SK-N-SH (cell line): ENCODE results near the gene GART. TPM values are rescaled to one million over a fixed set of nuclear protein-coding genes. Genes with fewer than 3 reads are reported as not detected.

Source experiments
- CTCF ChIA-PET: fragments of 300-600, 350-600 bp; formaldehyde crosslinking; extraction: SDS; loops from one replicate; lab custom pipeline; 2021; lab: Yijun Ruan, JAX
- POLR2A ChIA-PET: fragments of 350-600 bp; sonication (Branson Sonifier 250); formaldehyde crosslinking; extraction: SDS; loops from one replicate; lab custom pipeline; 2020; ENCODE audit warnings: antibody characterized with exemption, inconsistent platforms; lab: Yijun Ruan, JAX
- DNase-seq: peaks from one replicate; pipeline ENCODE4 v3.0.0; 2012
- H2AFZ ChIP-seq: fragments of 200-600 bp; sonication (generic); 2 replicates; pipeline ENCODE4 v1.8.1; 2016; ENCODE audit warnings: antibody characterized with exemption, mild to moderate bottlenecking, low read depth
- H3F3A ChIP-seq: fragments of 200-600 bp; sonication (generic); replicated peaks from 2 replicates; pipeline ENCODE3; 2016; ENCODE audit warnings: antibody characterized with exemption, mild to moderate bottlenecking; ENCODE audit not compliant: insufficient read depth
- H3K27ac ChIP-seq, 2 experiments: fragments of 200-500 bp in 1 of 2; fragments of 200-600 bp in 1 of 2; sonication (Bioruptor generic) in 1 of 2; sonication (generic), shearing (Covaris generic) in 1 of 2; 2 replicates each; pipeline versions ENCODE4 v1.5.1 to v1.6.1; 2014 to 2016; ENCODE audit warnings: low read depth in 2 of 2, inconsistent platforms in 1 of 2, low read length in 1 of 2, mild to moderate bottlenecking in 1 of 2, mixed read lengths in 1 of 2
- H3K27me3 ChIP-seq: fragments of 200-600 bp; sonication (generic), shearing (Covaris generic); 2 replicates; pipeline ENCODE4 v1.6.1; 2016; ENCODE audit warnings: mixed run types; ENCODE audit not compliant: insufficient read depth
- H3K36me3 ChIP-seq, 2 experiments: fragments of 200-500 bp in 1 of 2; fragments of 200-600 bp in 1 of 2; sonication (Bioruptor generic) in 1 of 2; sonication (generic) in 1 of 2; replicated peaks in 1 of 2; 2 replicates each; pipeline versions ENCODE3 to v1.5.1; 2014 to 2016; ENCODE audit warnings: low read length in 1 of 2, mild to moderate bottlenecking in 1 of 2; ENCODE audit not compliant: insufficient read depth in 2 of 2, control insufficient read depth in 1 of 2
- H3K4me1 ChIP-seq, 2 experiments: fragments of 200-500 bp in 1 of 2; fragments of 200-600 bp in 1 of 2; sonication (Bioruptor generic) in 1 of 2; sonication (generic), shearing (Covaris generic) in 1 of 2; 2 replicates each; pipeline versions ENCODE4 v1.5.1 to v1.6.1; 2014 to 2016; ENCODE audit warnings: low read depth in 1 of 2, low read length in 1 of 2, mixed run types in 1 of 2; ENCODE audit not compliant: insufficient read depth in 2 of 2, control insufficient read depth in 1 of 2
- H3K4me2 ChIP-seq: fragments of 200-600 bp; sonication (generic), shearing (Covaris generic); 2 replicates; pipeline ENCODE4 v1.6.1; 2017; ENCODE audit warnings: mixed run types
- H3K4me3 ChIP-seq, 2 experiments: fragments of 200-500 bp in 1 of 2; fragments of 200-600 bp in 1 of 2; sonication (Bioruptor generic) in 1 of 2; sonication (generic), shearing (Covaris generic) in 1 of 2; 2 replicates each; pipeline versions ENCODE4 v1.5.1 to v1.8.1; 2014 to 2016; ENCODE audit warnings: low read depth in 2 of 2, inconsistent platforms in 1 of 2, low read length in 1 of 2, mild to moderate bottlenecking in 1 of 2, mixed read lengths in 1 of 2, moderate library complexity in 1 of 2
- H3K79me2 ChIP-seq: fragments of 200-600 bp; sonication (generic); 2 replicates; pipeline ENCODE4 v1.8.1; 2017; ENCODE audit warnings: mild to moderate bottlenecking; ENCODE audit not compliant: insufficient read depth
- H3K9ac ChIP-seq: fragments of 200-600 bp; sonication (generic); 2 replicates; pipeline ENCODE4 v1.6.1; 2017; ENCODE audit warnings: mixed run types
- H3K9me2 ChIP-seq: fragments of 200-600 bp; sonication (generic); 2 replicates; pipeline ENCODE4 v1.6.1; 2017; ENCODE audit warnings: mixed run types
- H3K9me3 ChIP-seq: fragments of 200-600 bp; sonication (generic); 2 replicates; pipeline ENCODE4 v1.6.1; 2017; ENCODE audit warnings: mixed run types, mild to moderate bottlenecking, moderate library complexity
- H4K20me1 ChIP-seq: fragments of 200-600 bp; sonication (generic); 2 replicates; pipeline ENCODE4 v1.6.1; 2017; ENCODE audit warnings: mild to moderate bottlenecking, mixed run types; ENCODE audit not compliant: insufficient read depth
- CHD2 ChIP-seq: fragments of 150-350 bp; IDR thresholded peaks from 2 replicates; pipeline ENCODE4 v1.6.1; 2018; ENCODE audit warnings: low read length; ENCODE audit not compliant: partially characterized antibody
- ELF1 ChIP-seq: IDR thresholded peaks from 2 replicates; pipeline ENCODE4 v1.4.0; 2012
- EP300 ChIP-seq, 2 experiments: IDR thresholded peaks; 2 replicates each; pipeline versions ENCODE4 v1.4.0 to v1.6.1; 2012; ENCODE audit warnings: borderline replicate concordance in 1 of 2, low read depth in 1 of 2, low read length in 1 of 2
- FOXJ3 ChIP-seq: sonication (generic); formaldehyde crosslinking; IDR thresholded peaks from 2 replicates; pipeline ENCODE4 v1.5.1; 2020; ENCODE audit warnings: mild to moderate bottlenecking, missing genetic modification reagents
- MEF2A ChIP-seq: IDR thresholded peaks from 2 replicates; pipeline ENCODE4 v1.4.0; 2012; ENCODE audit warnings: low read depth, borderline replicate concordance
- MXI1 ChIP-seq: IDR thresholded peaks from 2 replicates; pipeline ENCODE4 v1.6.1; 2012; ENCODE audit warnings: mild to moderate bottlenecking, low read depth, low read length, improper control_type of control experiment
- POLR2AphosphoS5 ChIP-seq: IDR thresholded peaks from 2 replicates; pipeline ENCODE4 v1.6.1; 2012; ENCODE audit warnings: low read depth, low read length
- RAD21 ChIP-seq: IDR thresholded peaks from 2 replicates; pipeline ENCODE4 v1.6.1; 2012; ENCODE audit warnings: mild to moderate bottlenecking, low read length
- SMC3 ChIP-seq: IDR thresholded peaks from 2 replicates; pipeline ENCODE4 v1.6.1; 2012; ENCODE audit warnings: low read depth, low read length, improper control_type of control experiment
- TAF1 ChIP-seq: IDR thresholded peaks from 2 replicates; pipeline ENCODE4 v1.6.1; 2012; ENCODE audit warnings: low read depth, mild to moderate bottlenecking, low read length, moderate library complexity, borderline replicate concordance
- TCF12 ChIP-seq: IDR thresholded peaks from 2 replicates; pipeline ENCODE4 v1.4.0; 2012
- TEAD4 ChIP-seq: IDR thresholded peaks from 2 replicates; pipeline ENCODE4 v1.4.0; 2012; ENCODE audit warnings: mild to moderate bottlenecking, borderline replicate concordance; ENCODE audit not compliant: insufficient read depth
- YY1 ChIP-seq: IDR thresholded peaks from 2 replicates; pipeline ENCODE4 v1.4.0; 2012; ENCODE audit warnings: low read depth, mild to moderate bottlenecking
- whole genome bisulfite sequencing: methylation state at CpG from one replicate; pipeline ENCODE4 v1.1.6; 2017; ENCODE audit warnings: low lambda C conversion rate; 5-methylcytosine and 5-hydroxymethylcytosine counted together
- polyA plus RNA-seq, 3 experiments: library from polyadenylated mRNA; depleted of rRNA; stranded (reverse); fragments of >200 nt; gene quantifications; 2 replicates each; pipeline ENCODE4 v1.2.3, GENCODE V29; 2012
- TF ChIP-seq, protein P1 (sequence below): fragments of 150-350 bp; IDR thresholded peaks from 2 replicates; pipeline ENCODE4 v1.6.1; 2016; ENCODE audit warnings: mild to moderate bottlenecking, low read depth, low read length
- TF ChIP-seq, protein P2 (sequence below): IDR thresholded peaks from 2 replicates; pipeline ENCODE4 v1.4.0; 2012; ENCODE audit warnings: low read depth

GART gene
- polyA plus RNA-seq, 1 of the 3 experiments (the other 2 are of a cell fraction): 17.3 TPM

DNA sequence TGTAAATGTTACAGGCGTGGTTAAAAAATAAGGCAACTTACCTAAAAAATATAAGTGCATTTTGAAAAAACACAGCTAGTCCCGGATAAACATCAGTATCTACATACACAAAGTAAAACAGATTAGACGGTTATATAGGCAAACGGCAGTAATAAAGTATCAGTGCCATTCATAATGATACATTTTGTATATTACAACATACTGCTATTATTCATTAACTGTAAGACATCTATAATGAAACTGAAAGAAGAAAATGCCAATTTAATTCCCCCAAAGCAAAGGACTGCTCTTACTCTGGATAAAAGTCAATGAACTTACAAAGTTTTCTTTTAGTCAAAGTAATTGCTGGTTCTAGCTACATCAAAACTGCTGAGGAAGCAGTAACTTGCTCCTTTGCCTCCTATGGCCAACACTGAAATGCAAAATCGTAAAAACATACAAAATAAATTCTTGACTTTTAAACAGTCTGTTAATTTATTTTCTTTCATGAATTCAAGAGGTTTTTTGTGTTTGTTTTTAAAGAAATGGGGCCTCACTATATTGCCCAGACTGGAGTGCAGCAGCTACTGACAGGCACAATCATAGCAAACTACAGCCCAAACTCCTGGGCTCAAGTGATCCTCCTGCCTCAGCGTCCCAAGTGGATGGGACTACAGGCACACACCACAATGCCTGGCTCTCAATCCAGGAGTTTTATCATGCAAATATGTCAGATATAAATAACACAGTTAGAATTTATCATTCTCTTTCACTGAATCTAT is 86.1 kb downstream of the GART start:
- ChIA-PET POLR2A (no interaction called here), CTCF (interaction anchor here (1.0 to 5.1 kb wide), 6 partner anchors 10 to 515 kb away, joined by 3 to 25 read pairs (median 6); no protein-coding TSS in a partner anchor)
- Histone ChIP-seq H3K4me1 (peaks cover 0 to 11% of the 10 kb centered on the region in 2 experiments; a peak in 1 of 4 replicates), H3K4me2 (no peak overlapping the region), H3K27ac (no peak overlapping the region), H3K27me3 (no peaks in the 10 kb centered on the region), H3K9me2 (no peaks in the 10 kb centered on the region), H4K20me1 (no peaks in the 10 kb centered on the region), H3K79me2 (no peaks in the 10 kb centered on the region), H3K4me3 (no peak overlapping the region), H3K36me3 (peaks cover 0 to 30% of the 10 kb centered on the region in 2 experiments), H3F3A (peaks cover 6% of the 10 kb centered on the region), H2AFZ (no peak overlapping the region), H3K9ac (no peak overlapping the region), H3K9me3 (no peaks in the 10 kb centered on the region)
- no peak for TF ChIP-seq MEF2A
- no peak for TF ChIP-seq TEAD4
- TF ChIP-seq FOXJ3 (CRISPR knock-in tag): no peak
- no peak for TF ChIP-seq TAF1
- TF ChIP-seq ELF1: no peak
- TF ChIP-seq MXI1: no peak
- TF ChIP-seq TCF12: no peak
- no peak for TF ChIP-seq SMC3
- TF ChIP-seq, protein P1, sequence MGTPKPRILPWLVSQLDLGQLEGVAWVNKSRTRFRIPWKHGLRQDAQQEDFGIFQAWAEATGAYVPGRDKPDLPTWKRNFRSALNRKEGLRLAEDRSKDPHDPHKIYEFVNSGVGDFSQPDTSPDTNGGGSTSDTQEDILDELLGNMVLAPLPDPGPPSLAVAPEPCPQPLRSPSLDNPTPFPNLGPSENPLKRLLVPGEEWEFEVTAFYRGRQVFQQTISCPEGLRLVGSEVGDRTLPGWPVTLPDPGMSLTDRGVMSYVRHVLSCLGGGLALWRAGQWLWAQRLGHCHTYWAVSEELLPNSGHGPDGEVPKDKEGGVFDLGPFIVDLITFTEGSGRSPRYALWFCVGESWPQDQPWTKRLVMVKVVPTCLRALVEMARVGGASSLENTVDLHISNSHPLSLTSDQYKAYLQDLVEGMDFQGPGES: no peak
- no peak for TF ChIP-seq YY1
- TF ChIP-seq, protein P2, sequence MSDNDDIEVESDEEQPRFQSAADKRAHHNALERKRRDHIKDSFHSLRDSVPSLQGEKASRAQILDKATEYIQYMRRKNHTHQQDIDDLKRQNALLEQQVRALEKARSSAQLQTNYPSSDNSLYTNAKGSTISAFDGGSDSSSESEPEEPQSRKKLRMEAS: no peak
- no peak for TF ChIP-seq CHD2
- TF ChIP-seq RAD21: no peak
- no peak for TF ChIP-seq EP300 (IDR thresholded peaks at IDR 0.05; ENCODE audit: borderline replicate concordance in 1 of 2, low read depth in 1 of 2, low read length in 1 of 2)
- TF ChIP-seq POLR2AphosphoS5: no peak
- DNase-seq: no peak
- 92% methylated on average over 6 of the region's 6 CpGs for whole genome bisulfite sequencing

Other genes starting within 250 kb of the GART start
- 7.9 and 12.2 TPM in 2 replicates for gene IFNAR1, start 217.1 kb downstream of the GART start, polyA plus RNA-seq (2012; rRNA removed)
- gene IFNGR2, start 138.7 kb downstream of the GART start, polyA plus RNA-seq (2012; rRNA removed): 92.4 and 126 TPM in 2 replicates
- gene TMEM50B, start 62.1 kb downstream of the GART start, polyA plus RNA-seq (2012; rRNA removed): 27.3 and 41.3 TPM in 2 replicates
- gene DNAJC28, start 50.4 kb downstream of the GART start, polyA plus RNA-seq (2012; rRNA removed): 0.58 and 0.88 TPM in 2 replicates
- 45.9 and 57.4 TPM in 2 replicates for gene SON, start 921 bp upstream of the GART start, polyA plus RNA-seq (2012; rRNA removed)
- 17.3 and 20.6 TPM in 2 replicates for gene DONSON, start 46.6 kb upstream of the GART start, polyA plus RNA-seq (2012; rRNA removed)
- gene CRYZL1, start 99.6 kb upstream of the GART start, polyA plus RNA-seq (2012; rRNA removed): 26.3 and 45.9 TPM in 2 replicates
- 27.8 and 31.3 TPM in 2 replicates for gene ITSN1, start 100.4 kb upstream of the GART start, polyA plus RNA-seq (2012; rRNA removed)